ENCODE data around the gene ATP1B2. TPM values are rescaled to one million over a fixed set of nuclear protein-coding genes. Genes with fewer than 3 reads are reported as not detected.
"Not testable (repeated sequence)": the region's sequence is repeated elsewhere in the genome, so short reads cannot be mapped to it uniquely, and the experiment has no call there.

Gene ATP1B2
- total RNA-seq, 1 donor, result not detected

- DNase-seq (ENCODE audit: low read depth in 2 of 3, low spot score in 2 of 3), result no peak
These were observed 17.6 kb upstream of the ATP1B2 start for GRCh38 chr17:7633093-7633492.

- peak in 1 of 3 donors; percentile 32 for DNase-seq (ENCODE audit: low read depth in 2 of 3, low spot score in 2 of 3)
These were observed 16.3 kb upstream of the ATP1B2 start for GRCh38 chr17:7634384-7634783.

DNA sequence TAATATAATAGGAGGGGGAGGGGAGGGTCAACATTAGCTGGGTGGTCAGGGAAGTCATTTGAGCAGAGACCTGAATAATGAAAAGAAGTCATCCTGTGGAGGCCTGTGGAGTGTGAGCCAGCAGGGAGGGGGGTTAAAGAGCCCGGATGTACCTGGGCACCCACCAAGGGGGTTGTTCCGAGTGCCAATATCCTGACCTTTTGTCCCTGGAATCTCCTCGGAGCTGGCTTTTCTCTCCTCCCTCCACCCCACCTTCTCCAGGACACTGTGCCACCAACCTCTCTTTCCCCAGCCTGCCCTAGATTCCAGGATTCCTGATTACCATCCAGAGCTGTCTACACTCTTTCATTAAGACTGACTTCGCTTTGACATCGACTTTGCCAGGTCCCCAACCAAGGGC lies 14.6 kb upstream of the ATP1B2 start:
- no peak for DNase-seq (ENCODE audit: low read depth in 2 of 3, low spot score in 2 of 3)

- DNase-seq (ENCODE audit: low read depth in 2 of 3, low spot score in 2 of 3), result no peak
These were observed 9.9 kb upstream of the ATP1B2 start for GRCh38 chr17:7640783-7641182.

DNA sequence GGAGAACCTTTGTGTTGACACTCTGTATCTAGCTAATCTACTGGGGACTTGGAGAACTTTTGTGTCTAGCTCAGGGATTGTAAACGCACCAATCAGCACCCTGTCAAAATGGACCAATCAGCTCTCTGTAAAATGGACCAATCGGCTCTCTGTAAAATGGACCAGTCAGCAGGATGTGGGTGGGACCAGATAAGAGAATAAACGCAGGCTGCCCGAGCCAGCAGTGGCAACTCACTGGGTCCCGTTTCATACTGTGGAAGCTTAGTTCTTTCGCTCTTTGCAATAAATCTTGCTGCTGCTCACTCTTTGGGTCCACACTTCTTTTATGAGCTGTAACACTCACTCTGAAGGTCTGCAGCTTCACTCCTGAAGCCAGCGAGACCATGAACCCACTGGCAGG lies 9.1 kb upstream of the ATP1B2 start:
- DNase-seq (ENCODE audit: low read depth in 2 of 3, low spot score in 2 of 3), result not testable (repeated sequence)

GRCh38 chr17:7644775-7645174 lies 6.0 kb upstream of the ATP1B2 start:
- DNase-seq (ENCODE audit: low read depth in 2 of 3, low spot score in 2 of 3), result no peak

GRCh38 chr17:7646457-7646856 lies 4.3 kb upstream of the ATP1B2 start:
- DNase-seq (ENCODE audit: low read depth in 2 of 3, low spot score in 2 of 3), result no peak

- no peak for DNase-seq (ENCODE audit: low read depth in 2 of 3, low spot score in 2 of 3)
These were observed 3.7 kb upstream of the ATP1B2 start for GRCh38 chr17:7647018-7647417.

DNA sequence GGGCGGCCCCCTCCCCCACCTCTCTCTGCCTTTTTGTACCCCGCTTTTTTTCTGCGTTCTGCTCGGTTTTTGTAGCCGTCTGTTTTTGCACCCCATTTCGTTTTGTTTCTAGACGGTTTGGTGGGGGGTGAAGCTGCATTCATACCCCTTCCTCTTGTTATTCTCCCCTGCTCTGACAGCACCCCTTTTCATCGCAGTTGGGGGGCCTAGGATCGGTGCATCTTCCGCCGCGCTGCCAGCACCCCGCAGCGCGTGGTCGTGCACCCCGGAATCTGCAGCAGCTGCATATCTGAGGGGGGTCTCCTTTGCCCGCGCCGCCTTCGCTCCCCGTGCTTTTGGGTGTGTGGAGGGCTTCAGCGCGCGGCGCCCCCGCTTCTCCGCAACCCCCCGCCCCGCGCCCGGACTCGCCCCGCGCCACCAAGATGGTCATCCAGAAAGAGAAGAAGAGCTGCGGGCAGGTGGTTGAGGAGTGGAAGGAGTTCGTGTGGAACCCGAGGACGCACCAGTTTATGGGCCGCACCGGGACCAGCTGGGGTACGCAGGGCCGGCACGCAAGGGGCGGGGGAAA lies 455 bp downstream of the ATP1B2 start:
- DNase-seq (ENCODE audit: low read depth in 2 of 3, low spot score in 2 of 3), result no peak

- DNase-seq (ENCODE audit: low read depth in 2 of 3, low spot score in 2 of 3), result no peak
These were observed 1.1 kb downstream of the ATP1B2 start for GRCh38 chr17:7651665-7652387.

DNA sequence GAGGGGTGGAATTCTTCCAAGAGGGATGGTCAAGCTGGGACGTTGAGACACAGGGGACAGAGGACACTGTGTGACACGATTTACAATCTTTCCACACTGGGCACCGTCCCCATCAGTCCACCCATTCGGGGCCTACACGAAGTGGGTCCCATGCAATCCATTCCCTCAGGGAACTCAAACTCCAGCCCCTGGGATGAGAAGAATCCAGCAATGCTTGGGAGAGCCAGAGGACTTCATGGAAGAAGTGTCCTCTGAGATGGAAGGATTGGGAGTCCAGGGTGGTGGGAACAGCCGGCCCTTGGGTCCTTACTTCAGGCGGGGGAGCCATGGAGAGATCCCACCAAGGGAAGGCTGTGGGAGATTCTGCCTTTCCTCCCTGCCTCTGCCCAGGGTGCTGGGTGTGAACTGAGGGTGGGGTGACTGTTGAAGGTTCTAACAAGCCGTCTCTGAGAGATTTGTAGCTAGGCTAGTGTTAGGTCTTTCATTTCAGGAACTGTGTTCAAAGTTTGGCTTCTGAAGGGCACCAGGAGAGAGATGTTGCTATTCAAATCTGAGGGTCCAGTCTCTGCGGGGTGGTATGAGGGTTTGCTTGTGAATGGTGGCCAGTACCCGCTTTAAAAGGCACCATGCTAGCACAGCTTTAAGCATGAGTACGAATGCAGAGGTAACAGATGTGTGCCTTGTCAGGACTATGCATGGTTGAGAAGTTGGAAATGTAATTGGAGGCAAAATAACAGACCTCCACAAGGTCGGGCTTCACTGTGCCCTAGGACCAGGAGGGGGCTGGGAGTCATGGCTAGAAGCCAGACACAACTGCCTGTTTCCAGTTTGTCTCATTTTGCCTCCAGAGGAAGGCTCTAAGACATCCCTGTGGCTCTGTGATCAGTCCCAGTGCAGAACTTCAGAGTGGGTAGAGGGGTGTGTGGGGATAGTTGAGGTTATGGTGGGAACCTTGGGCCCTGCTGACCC lies 1.9 kb downstream of the ATP1B2 start:
- DNase-seq (ENCODE audit: low read depth in 2 of 3, low spot score in 2 of 3), result no peak

GRCh38 chr17:7654832-7655540 lies 4.3 kb downstream of the ATP1B2 start:
- no peak for DNase-seq (ENCODE audit: low read depth in 2 of 3, low spot score in 2 of 3)

GRCh38 chr17:7655541-7655840 lies 4.8 kb downstream of the ATP1B2 start:
- no peak for DNase-seq (ENCODE audit: low read depth in 2 of 3, low spot score in 2 of 3)

- DNase-seq (ENCODE audit: low read depth in 2 of 3, low spot score in 2 of 3), result peak in 1 of 3 donors; percentile 36
These were observed 6.4 kb downstream of the ATP1B2 start for GRCh38 chr17:7656958-7657609.

GRCh38 chr17:7667656-7668406 lies 17.1 kb downstream of the ATP1B2 start:
- DNase-seq (ENCODE audit: low read depth in 2 of 3, low spot score in 2 of 3), result no peak

DNA sequence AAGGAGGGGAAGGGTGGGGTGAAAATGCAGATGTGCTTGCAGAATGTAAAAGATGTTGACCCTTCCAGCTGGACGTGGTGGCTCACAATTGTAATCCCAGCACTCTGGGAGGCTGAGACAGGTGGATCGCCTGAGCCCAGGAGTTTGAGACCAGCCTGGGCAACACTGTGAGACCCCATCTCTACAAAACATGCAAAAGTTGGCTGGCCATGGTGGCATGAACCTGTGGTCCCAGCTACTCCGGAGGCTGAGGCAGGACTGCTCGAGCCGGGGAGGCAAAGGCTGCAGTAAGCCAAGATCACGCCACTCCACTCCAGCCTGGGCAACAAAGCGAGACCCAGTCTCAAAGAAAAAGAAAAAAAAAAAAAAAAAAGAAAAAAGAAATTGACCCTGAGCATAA lies 17.8 kb downstream of the ATP1B2 start:
- DNase-seq (ENCODE audit: low read depth in 2 of 3, low spot score in 2 of 3), result no peak

- DNase-seq (ENCODE audit: low read depth in 2 of 3, low spot score in 2 of 3), result peak in 2 of 3 donors; percentile 17 to 52
These were observed 22.5 kb downstream of the ATP1B2 start for GRCh38 chr17:7673239-7673638.

GRCh38 chr17:7674934-7675333 lies 24.2 kb downstream of the ATP1B2 start:
- DNase-seq (ENCODE audit: low read depth in 2 of 3, low spot score in 2 of 3), result no peak

GRCh38 chr17:7676533-7676932 lies 25.8 kb downstream of the ATP1B2 start:
- DNase-seq (ENCODE audit: low read depth in 2 of 3, low spot score in 2 of 3), result no peak
